ENCODE measurements around the gene HCAR2.

DNA sequence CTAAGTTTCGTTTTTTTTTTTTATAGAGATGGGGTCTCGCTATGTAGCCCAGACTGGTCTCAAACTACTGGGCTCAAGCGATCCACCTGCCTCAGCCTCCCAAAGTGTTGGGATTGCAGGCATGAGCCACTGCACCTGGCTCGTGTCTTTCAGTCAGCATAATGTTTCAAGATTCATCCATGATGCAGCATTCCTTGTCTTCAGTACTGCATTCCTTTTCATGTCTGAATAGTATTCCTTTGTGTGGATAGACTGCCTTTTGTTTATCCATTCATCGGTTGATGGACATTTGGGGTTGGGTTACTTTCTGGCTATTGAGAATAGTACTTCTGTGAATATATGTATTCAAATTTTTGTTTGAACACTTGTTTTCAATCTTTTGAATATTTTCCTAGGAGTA is 37.4 kb downstream of the HCAR2 start:
- no peak for TF ChIP-seq POLR2A (IDR thresholded peaks at IDR 0.05; ENCODE audit: low read length)
- TF ChIP-seq GATA1 (IDR thresholded peaks at IDR 0.05; ENCODE audit: low read depth, low read length), result no peak
